ENCODE results near the gene NCBP3. TPM values are rescaled to one million over a fixed set of nuclear protein-coding genes. Genes with fewer than 3 reads are reported as not detected.

The NCBP3 gene
- total RNA-seq, 1 donor from 2014 or later, result 45.8 TPM

- no peak overlapping the region for H3K4me3 Mint-ChIP-seq (ENCODE audit: unreplicated experiment)
- H3K27me3 Mint-ChIP-seq (ENCODE audit: unreplicated experiment), result no peaks in the 10 kb centered on the region
- H3K36me3 Mint-ChIP-seq (ENCODE audit: unreplicated experiment), result no peaks in the 10 kb centered on the region
- TF ChIP-seq CTCF (IDR thresholded peaks at IDR 0.05), result no peak
- H3K27ac Mint-ChIP-seq (ENCODE audit: unreplicated experiment), result peak overlapping the region; percentile 86
- peak; percentile 93 for DNase-seq (ENCODE audit: extremely low spot score, unreplicated experiment)
- H3K4me1 Mint-ChIP-seq (ENCODE audit: unreplicated experiment), result peaks cover 67% of the 10 kb centered on the region
- H3K9me3 Mint-ChIP-seq (ENCODE audit: unreplicated experiment), result no peaks in the 10 kb centered on the region
These were observed 44.2 kb upstream of the NCBP3 start for GRCh38 chr17:3890082-3890877.

- no peaks in the 10 kb centered on the region for H3K9me3 Mint-ChIP-seq (ENCODE audit: unreplicated experiment)
- no peak overlapping the region for H3K4me3 Mint-ChIP-seq (ENCODE audit: unreplicated experiment)
- no peak for TF ChIP-seq CTCF (IDR thresholded peaks at IDR 0.05)
- H3K4me1 Mint-ChIP-seq (ENCODE audit: unreplicated experiment), result peaks cover 65% of the 10 kb centered on the region
- peak overlapping the region; percentile 86 for H3K27ac Mint-ChIP-seq (ENCODE audit: unreplicated experiment)
- no peaks in the 10 kb centered on the region for H3K36me3 Mint-ChIP-seq (ENCODE audit: unreplicated experiment)
- no peak for DNase-seq (ENCODE audit: extremely low spot score, unreplicated experiment)
- H3K27me3 Mint-ChIP-seq (ENCODE audit: unreplicated experiment), result no peaks in the 10 kb centered on the region
These were observed 43.4 kb upstream of the NCBP3 start for GRCh38 chr17:3889325-3890012.

- Mint-ChIP-seq H3K36me3 (ENCODE audit: unreplicated experiment) (no peaks in the 10 kb centered on the region), H3K4me1 (ENCODE audit: unreplicated experiment) (peaks cover 55% of the 10 kb centered on the region), H3K27ac (ENCODE audit: unreplicated experiment) (no peak overlapping the region), H3K4me3 (ENCODE audit: unreplicated experiment) (no peak overlapping the region), H3K9me3 (ENCODE audit: unreplicated experiment) (no peaks in the 10 kb centered on the region), H3K27me3 (ENCODE audit: unreplicated experiment) (no peaks in the 10 kb centered on the region)
- TF ChIP-seq CTCF (IDR thresholded peaks at IDR 0.05), result no peak
- DNase-seq (ENCODE audit: extremely low spot score, unreplicated experiment), result no peak
These were observed 42.5 kb upstream of the NCBP3 start for GRCh38 chr17:3888343-3889171.

- Mint-ChIP-seq H3K4me3 (ENCODE audit: unreplicated experiment) (no peak overlapping the region), H3K27ac (ENCODE audit: unreplicated experiment) (peak overlapping the region; percentile 35)
These were observed 41.8 kb upstream of the NCBP3 start for GRCh38 chr17:3887804-3888203.

More at GRCh38 chr17:3887804-3888203, 41.8 kb upstream of the NCBP3 start:
- TF ChIP-seq CTCF (IDR thresholded peaks at IDR 0.05), result no peak
- no peaks in the 10 kb centered on the region for H3K36me3 Mint-ChIP-seq (ENCODE audit: unreplicated experiment)
- DNase-seq (ENCODE audit: extremely low spot score, unreplicated experiment), result no peak
- peaks cover 53% of the 10 kb centered on the region for H3K4me1 Mint-ChIP-seq (ENCODE audit: unreplicated experiment)
- no peaks in the 10 kb centered on the region for H3K9me3 Mint-ChIP-seq (ENCODE audit: unreplicated experiment)
- no peaks in the 10 kb centered on the region for H3K27me3 Mint-ChIP-seq (ENCODE audit: unreplicated experiment)

All from osteocyte (in vitro differentiated cells).